Measurements from ENCODE around the gene N4BP3. TPM values are rescaled to one million over a fixed set of nuclear protein-coding genes. Genes with fewer than 3 reads are reported as not detected.

N4BP3 gene
- total RNA-seq, 3 donors from 2014 or later: 0.82 to 4.0 (median 1.7) TPM

DNA sequence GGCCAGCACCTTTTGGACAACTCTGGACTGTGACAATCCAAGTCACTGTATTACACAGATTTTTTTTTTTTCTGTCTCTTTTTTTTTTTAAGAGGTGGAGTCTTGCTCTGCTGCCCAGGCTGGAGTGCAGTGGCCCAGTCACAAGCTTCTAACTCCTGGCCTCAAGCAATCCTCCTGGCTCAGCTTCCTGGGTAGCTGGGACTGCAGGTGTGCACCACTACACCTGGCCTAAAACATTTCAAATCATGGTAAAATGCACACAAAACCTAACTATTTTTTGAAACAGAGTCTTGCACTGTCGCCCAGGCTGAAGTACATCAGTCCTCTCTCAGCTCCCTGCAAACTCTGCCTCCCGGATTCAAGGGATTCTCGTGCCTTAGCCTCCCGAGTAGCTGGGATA is 7.2 kb upstream of the N4BP3 start:
- DNase-seq (no peak), ATAC-seq (no peak)
- H3K4me1 ChIP-seq (ENCODE audit: low read depth): peaks cover 16% of the 10 kb centered on the region
- no peaks in the 10 kb centered on the region for H3K9me3 ChIP-seq
- intact Hi-C loops (cut with DNase I, micrococcal nuclease): no loop called here
- H3K36me3 ChIP-seq (ENCODE audit: low read depth): no peaks in the 10 kb centered on the region
- TF ChIP-seq, protein P1, sequence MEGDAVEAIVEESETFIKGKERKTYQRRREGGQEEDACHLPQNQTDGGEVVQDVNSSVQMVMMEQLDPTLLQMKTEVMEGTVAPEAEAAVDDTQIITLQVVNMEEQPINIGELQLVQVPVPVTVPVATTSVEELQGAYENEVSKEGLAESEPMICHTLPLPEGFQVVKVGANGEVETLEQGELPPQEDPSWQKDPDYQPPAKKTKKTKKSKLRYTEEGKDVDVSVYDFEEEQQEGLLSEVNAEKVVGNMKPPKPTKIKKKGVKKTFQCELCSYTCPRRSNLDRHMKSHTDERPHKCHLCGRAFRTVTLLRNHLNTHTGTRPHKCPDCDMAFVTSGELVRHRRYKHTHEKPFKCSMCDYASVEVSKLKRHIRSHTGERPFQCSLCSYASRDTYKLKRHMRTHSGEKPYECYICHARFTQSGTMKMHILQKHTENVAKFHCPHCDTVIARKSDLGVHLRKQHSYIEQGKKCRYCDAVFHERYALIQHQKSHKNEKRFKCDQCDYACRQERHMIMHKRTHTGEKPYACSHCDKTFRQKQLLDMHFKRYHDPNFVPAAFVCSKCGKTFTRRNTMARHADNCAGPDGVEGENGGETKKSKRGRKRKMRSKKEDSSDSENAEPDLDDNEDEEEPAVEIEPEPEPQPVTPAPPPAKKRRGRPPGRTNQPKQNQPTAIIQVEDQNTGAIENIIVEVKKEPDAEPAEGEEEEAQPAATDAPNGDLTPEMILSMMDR (IDR thresholded peaks at IDR 0.05): no peak
- no peak overlapping the region for H3K4me3 ChIP-seq

DNA sequence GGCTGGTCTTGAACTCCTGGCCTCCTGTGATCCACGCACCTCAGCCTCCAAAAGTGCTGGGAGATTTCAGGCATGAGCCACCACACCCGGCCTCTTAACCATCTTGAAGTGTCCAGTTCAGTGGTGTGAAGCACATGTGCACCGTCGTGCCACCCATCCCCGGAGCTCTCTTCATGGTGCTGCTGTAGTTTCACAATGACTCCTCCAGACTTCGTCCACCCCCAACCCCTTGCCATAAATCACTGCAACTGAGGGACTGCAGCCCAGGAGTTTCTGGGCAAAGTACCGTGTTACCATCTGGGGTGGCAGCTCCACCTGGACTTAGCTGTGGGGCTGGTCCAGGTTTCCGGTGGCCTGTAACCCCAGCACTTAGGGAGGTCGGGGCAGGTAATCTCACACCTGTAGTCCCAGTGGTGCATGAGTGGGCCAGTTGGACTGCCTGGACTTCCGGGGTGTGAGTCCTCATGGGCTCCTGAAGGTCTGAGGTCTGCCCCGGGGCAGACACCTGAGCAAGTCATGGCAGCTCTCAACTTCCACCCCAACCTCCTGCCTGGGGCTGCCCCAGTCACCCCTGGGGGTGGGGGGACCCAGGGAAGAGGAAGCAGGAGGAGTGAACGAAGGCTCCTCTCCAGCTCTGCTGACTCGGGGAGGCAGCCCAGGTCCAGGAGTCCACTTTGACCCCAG is 6.6 kb upstream of the N4BP3 start:
- intact Hi-C loops (cut with DNase I, micrococcal nuclease): no loop called here
- no peak for ATAC-seq
- no peaks in the 10 kb centered on the region for H3K36me3 ChIP-seq (ENCODE audit: low read depth)

DNA sequence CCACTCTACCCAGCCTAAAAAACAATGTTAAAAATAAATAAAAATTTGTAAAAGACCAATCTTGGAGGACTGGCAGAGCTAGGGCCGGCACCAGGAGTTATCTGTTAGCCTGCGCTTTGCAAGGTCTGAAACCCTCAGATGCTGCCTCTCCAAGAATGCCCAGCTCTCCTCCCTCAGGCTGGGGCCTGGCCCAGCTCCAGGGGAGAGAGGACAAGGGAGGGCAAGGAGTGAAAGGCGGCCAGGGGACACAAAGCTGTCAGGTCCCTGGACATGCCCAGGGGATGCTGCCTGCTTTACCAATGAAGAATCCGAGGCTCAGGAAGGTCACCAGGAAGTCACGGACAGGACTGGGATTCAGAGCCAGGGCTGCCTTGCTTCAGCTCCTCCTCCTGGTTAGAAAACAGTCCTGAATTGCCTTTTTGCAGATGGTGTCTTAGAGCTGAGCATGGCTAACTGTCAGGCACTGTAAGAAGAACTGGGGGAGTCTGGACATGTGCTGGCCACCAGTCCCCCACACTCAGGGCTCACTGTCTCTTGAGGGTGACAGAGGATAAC is 5.5 kb upstream of the N4BP3 start:
- Histone ChIP-seq H3K36me3 (ENCODE audit: low read depth) (no peaks in the 10 kb centered on the region), H3K4me1 (ENCODE audit: low read depth) (peaks cover 17% of the 10 kb centered on the region), H3K4me3 (no peak overlapping the region), H3K9me3 (no peaks in the 10 kb centered on the region)
- TF ChIP-seq, protein P1 (IDR thresholded peaks at IDR 0.05): no peak
- intact Hi-C loops (cut with DNase I, micrococcal nuclease): no loop called here
- ATAC-seq (no peak), DNase-seq (no peak)

More for the DNA sequence above, 6.6 kb upstream of the N4BP3 start:
- TF ChIP-seq, protein P1 (IDR thresholded peaks at IDR 0.05): no peak
- no peak for DNase-seq
- Histone ChIP-seq H3K4me3 (no peak overlapping the region), H3K9me3 (no peaks in the 10 kb centered on the region), H3K4me1 (ENCODE audit: low read depth) (peaks cover 16% of the 10 kb centered on the region)

DNA sequence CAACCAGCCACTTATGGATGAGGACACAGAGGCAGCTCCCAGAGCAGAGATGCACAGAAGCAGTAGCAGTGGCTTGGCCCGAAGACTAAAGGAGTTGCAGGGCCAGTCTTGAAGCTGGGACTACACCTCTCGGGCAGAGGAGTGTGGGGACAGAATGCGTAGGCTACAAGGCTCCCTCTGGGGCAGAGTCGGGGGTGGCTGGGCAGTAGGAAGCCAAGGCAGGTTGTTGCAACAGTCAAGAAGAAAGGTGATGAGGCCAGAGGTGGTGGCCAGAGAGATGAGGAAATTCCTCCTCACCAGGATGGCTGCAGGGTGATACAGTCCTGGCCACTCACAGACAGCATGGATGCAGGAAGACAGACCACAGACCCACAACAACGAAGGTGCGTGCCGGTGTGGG is 4.9 kb upstream of the N4BP3 start:
- intact Hi-C loops (cut with DNase I, micrococcal nuclease): no loop called here
- TF ChIP-seq, protein P1 (IDR thresholded peaks at IDR 0.05): no peak

DNA sequence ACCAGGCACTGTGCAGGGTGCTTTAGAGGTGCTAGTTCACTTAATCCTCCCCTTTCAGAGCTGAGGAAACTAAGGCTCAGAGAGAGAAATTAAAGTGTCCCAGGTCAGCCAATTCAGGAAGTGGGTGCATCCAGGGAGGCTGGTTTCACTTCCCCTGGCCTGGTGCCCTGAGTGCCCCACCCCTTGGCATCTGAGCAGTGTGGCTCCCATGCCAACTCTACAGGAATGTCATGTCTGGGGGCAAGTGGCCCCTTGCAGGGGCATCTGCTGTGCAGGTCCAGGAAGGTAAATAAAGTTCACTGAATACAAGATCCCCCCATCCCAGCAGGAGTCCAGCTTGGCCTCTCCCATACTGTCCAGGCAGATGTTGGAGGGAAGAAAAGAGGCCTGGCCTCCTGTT is 4.4 kb upstream of the N4BP3 start:
- ATAC-seq (peak; percentile 73), DNase-seq (peak; percentile 74 to 88 (median 85))
- TF ChIP-seq, protein P1 (IDR thresholded peaks at IDR 0.05): no peak
- Histone ChIP-seq H3K36me3 (ENCODE audit: low read depth) (no peaks in the 10 kb centered on the region), H3K4me3 (no peak overlapping the region), H3K4me1 (ENCODE audit: low read depth) (peaks cover 21% of the 10 kb centered on the region), H3K9me3 (no peaks in the 10 kb centered on the region)
- intact Hi-C loops (cut with DNase I, micrococcal nuclease): no loop called here

More for the DNA sequence above, 4.9 kb upstream of the N4BP3 start:
- ATAC-seq: no peak
- DNase-seq: no peak
- H3K9me3 ChIP-seq: no peaks in the 10 kb centered on the region
- H3K4me1 ChIP-seq (ENCODE audit: low read depth): peaks cover 19% of the 10 kb centered on the region
- no peaks in the 10 kb centered on the region for H3K36me3 ChIP-seq (ENCODE audit: low read depth)
- H3K4me3 ChIP-seq: no peak overlapping the region

Data from mucosa of descending colon (tissue), 3 donors.